ENCODE measurements around the gene ARHGEF17.

The ARHGEF17 gene

DNA sequence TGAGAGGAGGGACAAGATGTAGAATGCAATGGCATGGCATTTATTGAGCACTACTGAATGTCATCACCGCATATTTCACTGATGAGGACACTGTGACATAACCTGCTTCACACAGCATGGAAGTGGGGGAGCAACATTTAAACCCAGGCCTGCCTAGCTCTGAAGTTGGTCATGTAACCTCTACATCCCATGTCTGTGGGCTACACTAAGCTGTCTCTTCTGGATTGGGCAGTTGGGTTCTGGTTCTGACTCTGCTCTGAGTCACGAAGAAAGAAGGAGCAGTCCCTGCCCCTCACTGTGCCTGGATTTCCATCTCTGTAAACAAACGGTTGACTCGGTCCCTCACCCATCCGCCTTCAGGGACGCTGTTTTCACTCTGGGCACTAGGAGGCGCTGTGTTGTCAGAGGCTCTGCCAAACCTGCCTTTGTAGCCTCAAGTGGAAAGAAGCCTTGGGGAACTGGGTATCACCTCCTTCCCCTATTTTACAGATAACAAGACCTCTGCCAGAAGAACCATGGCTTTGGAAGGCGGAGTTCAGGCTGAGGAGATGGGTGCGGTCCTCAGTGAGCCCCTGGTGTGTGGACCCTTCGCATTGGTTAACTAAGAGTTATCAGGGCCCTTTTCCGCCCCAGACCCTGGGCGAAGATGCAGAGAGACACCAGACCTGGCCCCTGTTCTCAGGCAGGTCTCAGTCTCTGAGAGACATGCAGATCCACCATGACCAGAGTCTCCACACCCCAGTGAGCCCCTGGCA is 12.7 kb upstream of the ARHGEF17 start:
- peak; percentile 34 for DNase-seq

DNA sequence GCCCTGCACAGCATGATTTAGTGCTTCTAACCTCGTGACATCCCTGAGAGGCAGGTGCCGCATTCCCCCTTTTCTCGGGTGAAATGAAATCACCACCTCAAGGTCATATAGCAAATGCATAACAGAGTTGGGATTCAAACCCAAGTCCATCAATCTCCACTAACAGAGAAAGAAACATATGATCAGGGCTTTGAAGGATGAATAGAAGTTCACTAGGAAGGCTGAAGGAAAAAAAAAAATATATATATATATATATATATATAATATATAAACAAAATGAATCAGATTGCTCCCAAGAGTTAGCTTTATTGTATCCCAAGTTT is 12.1 kb upstream of the ARHGEF17 start:
- no peak for DNase-seq

DNA sequence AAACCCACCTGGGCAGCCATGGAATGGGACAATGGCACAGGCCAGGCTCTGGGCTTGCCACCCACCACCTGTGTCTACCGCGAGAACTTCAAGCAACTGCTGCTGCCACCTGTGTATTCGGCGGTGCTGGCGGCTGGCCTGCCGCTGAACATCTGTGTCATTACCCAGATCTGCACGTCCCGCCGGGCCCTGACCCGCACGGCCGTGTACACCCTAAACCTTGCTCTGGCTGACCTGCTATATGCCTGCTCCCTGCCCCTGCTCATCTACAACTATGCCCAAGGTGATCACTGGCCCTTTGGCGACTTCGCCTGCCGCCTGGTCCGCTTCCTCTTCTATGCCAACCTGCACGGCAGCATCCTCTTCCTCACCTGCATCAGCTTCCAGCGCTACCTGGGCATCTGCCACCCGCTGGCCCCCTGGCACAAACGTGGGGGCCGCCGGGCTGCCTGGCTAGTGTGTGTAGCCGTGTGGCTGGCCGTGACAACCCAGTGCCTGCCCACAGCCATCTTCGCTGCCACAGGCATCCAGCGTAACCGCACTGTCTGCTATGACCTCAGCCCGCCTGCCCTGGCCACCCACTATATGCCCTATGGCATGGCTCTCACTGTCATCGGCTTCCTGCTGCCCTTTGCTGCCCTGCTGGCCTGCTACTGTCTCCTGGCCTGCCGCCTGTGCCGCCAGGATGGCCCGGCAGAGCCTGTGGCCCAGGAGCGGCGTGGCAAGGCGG is 11.4 kb upstream of the ARHGEF17 start:
- no peak for DNase-seq

DNA sequence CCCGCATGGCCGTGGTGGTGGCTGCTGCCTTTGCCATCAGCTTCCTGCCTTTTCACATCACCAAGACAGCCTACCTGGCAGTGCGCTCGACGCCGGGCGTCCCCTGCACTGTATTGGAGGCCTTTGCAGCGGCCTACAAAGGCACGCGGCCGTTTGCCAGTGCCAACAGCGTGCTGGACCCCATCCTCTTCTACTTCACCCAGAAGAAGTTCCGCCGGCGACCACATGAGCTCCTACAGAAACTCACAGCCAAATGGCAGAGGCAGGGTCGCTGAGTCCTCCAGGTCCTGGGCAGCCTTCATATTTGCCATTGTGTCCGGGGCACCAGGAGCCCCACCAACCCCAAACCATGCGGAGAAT is 10.9 kb upstream of the ARHGEF17 start:
- DNase-seq: no peak

DNA sequence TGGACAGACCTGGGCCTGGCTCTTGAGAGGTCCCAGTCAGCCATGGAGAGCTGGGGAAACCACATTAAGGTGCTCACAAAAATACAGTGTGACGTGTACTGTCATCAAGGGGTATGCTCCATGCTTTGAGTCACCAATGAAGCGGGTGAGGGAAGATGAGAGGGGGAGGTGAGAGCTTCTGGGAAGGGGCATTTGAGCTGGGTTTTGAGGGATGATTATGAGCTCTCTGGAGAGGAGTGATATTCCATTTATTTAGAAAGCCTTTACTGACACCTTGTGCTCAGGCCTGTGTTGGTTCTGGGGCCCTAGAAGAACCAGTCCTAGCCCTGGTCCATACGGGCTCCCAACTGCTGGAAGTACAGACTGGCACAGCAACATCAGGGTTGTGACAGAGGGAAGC is 10.4 kb upstream of the ARHGEF17 start:
- no peak for DNase-seq

DNA sequence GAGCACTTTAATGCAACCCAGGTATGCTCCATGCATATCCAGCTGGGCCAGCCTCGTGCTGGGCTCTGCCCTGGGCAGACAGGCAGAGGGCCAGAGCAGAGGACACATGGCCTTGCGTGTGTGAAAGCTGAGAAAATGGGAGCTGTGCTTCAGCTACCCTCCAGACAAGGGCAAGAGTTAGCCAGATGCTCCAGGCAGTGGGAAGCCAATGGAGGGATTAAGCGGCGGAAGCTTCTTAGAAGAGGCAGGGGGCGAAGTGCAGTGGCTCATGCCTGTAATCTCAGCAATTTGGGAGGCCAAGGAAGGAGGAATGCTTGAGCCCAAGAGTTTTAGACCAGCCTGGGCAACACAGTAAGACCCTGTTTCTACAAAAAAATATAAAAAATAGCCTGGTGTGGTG is 9.8 kb upstream of the ARHGEF17 start:
- no peak for DNase-seq

DNA sequence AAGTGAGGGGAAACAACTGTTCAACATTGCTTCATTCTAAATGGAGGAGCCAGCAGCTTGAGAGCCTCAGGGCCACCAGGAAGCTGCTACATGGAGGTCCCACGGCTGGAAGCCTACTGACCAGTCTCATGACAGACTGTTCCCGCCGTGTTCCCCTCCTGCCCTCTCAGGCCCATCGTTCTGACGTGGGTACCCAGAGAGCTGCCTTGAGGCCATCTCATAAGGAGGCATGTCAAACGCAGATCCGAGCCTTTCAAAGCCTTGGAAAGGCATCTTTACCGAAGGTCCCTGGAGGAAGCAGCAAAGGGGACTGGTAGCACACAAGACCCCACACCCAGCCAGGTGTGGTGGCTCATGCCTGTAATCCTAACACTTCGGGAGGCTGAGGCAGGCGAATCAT is 8.3 kb upstream of the ARHGEF17 start:
- no peak for DNase-seq

DNA sequence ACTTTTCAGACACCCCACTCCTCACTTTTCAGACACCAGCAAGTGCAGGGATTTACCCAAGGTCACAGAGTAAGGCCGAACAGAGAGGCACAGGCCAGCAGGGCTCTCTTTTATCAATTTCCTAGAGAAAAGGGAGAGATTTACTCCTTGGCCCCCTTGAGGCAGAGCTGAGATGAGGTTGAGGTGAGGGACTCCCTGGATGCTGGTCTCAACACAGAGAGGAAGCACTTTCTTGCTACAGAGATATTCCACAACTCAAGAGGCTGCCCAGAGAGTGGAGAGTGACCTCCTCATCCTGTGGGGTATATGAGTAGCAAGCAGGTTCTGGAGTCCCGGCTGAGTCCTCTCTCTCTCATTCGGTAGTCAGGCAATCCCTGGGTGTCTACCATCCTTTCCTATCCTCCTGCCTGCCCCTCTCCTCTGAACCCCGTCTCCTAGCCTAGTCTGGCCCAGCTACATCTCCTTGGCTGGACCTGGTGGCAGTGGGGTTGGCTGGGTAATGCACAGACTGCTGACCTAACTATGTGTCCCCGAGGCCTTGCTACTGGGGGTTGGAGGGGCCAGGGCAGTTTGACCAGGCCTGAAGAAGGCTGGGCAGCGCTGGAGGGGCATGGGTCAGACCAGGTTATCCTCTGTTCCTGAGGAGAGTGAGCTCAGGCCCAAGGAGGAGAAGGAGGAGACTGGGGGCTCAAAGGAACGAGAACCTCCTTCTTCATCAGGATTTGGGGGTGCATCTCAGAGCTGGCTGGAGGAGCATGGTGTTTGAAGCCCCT is 1.8 kb upstream of the ARHGEF17 start:
- no peak for DNase-seq

DNA sequence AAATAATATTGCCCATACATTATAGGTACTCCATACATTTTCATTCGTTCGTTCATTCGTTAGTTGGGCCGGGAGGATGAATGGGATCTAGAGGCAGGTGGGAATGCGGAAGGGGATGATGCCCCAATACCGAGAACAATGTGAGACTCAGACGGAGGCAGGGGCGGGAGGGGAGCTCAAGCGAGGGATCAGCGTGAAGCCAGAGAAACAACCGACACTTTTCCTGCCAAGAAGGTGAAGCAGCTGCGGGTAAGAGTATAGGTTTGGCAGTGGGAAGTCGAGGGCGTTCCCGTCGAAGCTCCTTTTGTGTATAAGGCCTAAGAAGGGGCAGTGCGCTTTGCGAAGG is 1.1 kb upstream of the ARHGEF17 start:
- no peak for DNase-seq

DNA sequence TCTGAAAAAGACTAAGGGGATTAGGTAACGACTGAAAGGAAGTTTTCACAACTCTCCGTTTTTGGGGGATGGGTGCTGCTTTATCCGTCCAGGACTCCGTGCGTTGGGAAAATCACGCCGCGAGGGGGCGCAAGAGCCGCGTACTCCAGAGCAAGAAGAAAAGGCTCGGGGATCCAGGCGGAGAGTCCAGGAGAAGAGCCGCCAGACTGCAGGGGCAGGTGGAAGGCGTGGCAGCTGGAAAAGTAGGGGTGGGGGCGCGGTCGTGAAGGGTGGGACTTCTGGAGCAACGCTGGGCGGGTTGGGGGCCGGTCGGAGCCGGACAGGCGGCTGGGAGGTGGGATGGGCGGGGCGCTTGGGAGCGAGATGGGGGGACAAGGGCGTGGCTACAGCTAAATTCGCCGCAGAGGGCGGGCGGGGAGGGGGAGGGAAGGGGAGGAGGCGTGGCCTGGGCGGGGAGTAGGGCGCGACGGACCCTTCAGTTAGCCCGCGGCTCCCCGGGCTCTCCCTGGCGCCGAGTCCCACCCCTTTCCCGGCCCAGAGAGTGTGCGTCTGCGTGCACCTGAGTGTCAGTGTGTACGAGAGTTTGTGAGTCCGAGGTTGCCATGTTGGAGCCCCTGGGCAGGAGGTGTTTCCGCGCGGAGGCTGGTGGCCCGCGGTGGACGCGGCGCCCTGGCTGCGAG is 613 bp upstream of the ARHGEF17 start:
- peak; percentile 92 for DNase-seq

DNA sequence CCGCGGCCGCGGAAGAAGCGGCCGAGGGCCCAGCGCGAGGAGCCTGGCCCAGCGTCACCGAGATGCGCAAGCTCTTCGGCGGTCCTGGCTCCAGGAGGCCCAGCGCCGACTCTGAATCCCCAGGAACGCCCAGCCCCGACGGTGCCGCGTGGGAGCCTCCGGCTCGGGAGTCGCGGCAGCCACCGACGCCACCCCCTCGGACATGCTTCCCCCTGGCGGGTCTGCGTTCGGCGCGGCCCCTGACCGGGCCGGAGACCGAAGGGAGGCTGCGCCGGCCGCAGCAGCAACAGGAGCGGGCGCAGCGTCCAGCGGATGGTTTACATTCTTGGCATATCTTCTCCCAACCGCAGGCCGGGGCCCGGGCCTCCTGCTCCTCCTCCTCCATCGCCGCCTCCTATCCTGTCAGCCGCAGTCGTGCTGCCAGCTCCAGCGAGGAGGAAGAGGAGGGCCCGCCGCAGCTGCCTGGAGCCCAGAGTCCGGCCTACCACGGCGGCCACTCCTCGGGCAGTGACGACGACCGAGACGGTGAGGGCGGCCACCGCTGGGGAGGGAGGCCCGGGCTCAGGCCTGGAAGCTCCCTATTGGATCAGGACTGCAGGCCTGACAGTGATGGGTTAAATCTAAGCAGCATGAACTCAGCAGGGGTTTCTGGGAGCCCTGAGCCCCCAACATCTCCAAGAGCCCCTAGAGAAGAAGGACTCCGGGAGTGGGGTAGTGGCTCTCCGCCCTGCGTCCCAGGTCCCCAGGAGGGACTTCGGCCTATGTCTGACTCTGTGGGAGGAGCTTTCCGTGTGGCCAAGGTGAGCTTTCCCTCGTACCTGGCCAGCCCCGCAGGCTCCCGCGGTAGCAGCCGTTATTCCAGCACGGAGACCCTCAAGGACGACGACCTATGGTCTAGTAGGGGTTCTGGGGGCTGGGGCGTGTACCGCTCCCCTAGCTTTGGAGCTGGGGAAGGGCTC is 1.2 kb downstream of the ARHGEF17 start:
- no peak for DNase-seq

DNA sequence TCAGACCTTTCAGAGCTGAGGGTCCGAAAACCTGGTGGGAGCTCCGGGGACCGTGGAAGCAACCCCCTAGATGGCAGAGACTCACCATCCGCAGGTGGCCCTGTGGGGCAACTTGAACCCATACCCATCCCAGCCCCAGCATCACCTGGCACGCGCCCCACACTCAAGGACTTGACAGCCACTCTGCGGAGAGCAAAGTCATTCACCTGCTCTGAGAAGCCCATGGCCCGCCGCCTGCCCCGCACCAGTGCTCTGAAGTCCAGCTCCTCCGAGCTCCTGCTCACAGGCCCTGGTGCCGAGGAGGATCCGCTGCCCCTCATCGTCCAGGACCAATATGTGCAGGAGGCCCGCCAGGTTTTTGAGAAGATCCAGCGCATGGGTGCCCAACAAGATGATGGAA is 2.0 kb downstream of the ARHGEF17 start:
- DNase-seq: no peak

DNA sequence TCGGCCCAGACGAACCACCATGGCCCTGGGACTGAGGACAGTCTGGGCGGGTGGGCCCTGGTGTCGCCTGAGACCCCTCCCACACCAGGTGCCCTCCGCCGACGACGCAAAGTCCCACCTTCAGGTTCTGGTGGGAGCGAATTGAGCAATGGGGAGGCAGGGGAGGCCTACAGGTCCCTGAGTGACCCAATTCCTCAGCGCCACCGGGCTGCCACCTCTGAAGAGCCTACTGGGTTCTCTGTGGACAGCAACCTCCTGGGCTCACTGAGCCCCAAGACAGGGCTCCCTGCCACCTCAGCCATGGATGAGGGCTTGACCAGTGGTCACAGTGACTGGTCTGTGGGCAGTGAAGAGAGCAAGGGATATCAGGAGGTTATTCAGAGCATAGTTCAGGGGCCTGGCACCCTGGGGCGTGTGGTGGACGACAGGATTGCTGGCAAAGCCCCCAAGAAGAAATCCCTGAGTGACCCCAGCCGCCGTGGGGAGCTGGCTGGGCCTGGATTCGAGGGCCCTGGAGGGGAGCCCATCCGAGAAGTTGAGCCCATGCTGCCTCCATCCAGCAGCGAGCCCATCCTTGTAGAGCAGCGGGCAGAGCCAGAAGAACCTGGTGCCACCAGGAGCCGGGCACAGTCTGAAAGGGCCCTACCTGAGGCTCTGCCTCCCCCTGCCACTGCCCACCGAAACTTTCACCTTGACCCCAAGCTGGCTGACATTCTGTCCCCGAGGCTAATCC is 2.8 kb downstream of the ARHGEF17 start:
- DNase-seq: no peak

DNA sequence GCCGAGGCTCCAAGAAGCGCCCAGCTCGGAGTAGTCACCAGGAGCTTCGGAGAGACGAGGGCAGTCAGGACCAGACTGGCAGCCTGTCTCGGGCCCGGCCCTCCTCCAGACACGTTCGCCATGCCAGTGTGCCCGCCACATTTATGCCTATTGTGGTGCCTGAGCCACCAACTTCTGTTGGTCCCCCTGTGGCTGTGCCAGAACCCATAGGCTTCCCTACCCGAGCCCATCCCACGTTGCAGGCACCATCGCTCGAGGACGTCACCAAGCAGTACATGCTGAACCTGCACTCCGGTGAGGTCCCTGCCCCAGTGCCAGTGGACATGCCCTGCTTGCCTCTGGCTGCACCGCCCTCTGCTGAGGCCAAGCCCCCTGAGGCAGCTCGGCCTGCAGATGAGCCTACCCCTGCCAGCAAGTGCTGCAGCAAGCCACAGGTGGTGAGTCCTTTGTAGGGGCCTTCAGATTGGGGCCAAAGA is 3.4 kb downstream of the ARHGEF17 start:
- DNase-seq: no peak

DNA sequence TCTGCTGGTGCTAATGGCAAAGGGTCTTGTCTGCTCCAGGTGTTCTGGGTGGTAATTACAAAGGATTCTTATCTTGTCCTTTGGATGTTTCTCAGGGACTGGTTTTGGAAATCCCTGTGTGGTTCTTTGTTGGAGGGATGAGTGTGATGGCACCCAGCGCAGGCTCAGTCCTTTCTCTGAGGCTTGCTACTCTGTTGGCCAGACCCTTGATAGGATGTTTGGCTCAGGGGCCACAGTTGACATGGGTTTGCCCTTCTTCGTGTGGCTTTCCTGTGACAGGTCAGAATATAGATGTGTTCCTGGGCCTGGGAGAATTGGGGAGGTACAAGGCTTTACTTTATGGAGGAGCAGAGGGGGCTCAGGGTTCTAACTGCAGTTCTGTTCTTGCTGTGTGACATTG is 4.0 kb downstream of the ARHGEF17 start:
- DNase-seq: no peak

DNA sequence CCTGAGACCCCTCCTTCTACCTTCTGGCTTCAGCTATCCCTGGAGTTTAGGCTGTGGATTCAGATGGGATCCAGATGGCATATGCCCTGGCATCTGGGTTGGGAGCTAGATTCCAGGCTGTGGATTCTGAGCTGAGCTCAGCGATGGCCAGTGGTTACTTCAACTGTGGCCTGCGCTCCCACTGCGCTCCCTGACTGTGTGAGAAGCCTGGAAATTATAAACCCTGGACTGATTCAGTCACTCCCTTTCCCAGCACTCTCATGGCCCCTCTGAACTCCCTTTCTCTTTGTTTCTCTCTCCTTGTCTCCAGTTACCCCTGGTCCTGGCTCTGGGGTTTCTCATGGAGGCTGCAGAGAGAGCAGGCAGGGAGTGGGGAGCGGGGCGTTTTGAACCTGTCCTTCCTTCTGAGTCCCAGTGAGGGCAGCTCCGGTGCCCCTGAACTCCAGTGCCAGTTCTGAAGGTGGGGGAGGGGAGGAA is 4.8 kb downstream of the ARHGEF17 start:
- DNase-seq: no peak

DNA sequence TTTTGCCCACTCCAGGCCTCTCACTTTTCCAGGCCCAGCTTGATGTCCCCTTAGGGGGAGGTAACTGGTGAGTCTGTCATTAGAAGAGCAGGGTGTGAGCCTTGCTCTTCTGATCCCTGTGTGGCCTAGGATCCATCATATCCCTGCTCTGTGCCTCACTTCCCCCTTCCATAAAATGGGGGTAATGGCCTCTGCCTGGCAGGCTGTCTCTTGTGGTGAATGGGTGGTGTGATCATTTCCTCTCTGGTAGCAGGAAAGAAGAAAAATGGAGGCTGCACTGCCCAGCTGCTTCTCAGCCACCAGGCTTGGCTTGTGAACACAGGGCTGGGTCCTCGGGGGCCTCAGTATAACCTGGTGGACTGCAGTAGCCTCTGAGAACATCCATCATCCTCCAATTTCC is 5.6 kb downstream of the ARHGEF17 start:
- no peak for DNase-seq

DNA sequence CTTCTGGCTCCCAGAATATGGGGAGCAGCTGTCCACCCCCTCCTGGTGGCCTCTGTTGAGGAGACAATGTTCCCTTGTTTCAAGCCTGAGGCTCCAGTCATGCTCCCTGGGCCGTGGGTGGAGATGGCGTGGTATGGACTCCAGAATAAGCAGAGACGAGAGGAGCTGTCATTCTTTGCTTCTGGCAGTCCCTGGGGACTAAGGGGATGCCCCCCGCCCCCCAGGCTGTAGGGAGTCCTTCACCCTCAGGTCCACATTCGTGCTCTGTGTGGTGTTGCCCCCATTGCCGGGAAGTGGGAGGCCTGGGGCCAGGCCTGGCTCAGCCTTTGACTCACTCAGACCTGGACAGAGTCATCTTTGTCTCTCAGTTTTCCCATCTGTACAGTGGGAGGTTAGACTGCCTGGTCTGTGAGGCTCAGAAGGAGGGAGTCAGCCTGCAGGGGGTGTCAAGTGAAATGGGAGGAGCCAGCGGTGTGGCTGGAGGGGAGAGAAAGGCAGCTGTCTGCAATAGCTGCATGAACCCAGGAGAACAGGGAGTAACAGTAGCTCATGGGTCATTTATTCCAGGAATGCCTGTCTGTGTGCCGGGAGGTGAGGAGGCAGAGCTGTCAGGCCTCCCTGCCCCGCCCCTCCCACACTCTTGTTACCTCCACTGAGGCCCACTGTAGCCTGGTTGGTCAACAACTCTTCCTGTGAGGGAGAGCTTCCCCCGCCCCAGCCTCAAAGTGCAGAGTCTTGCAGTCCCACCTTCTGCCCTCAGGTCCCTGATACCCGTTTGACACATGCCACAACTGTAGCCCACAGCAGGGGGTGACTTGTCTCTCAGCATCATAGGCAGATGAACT is 6.3 kb downstream of the ARHGEF17 start:
- DNase-seq: no peak

DNA sequence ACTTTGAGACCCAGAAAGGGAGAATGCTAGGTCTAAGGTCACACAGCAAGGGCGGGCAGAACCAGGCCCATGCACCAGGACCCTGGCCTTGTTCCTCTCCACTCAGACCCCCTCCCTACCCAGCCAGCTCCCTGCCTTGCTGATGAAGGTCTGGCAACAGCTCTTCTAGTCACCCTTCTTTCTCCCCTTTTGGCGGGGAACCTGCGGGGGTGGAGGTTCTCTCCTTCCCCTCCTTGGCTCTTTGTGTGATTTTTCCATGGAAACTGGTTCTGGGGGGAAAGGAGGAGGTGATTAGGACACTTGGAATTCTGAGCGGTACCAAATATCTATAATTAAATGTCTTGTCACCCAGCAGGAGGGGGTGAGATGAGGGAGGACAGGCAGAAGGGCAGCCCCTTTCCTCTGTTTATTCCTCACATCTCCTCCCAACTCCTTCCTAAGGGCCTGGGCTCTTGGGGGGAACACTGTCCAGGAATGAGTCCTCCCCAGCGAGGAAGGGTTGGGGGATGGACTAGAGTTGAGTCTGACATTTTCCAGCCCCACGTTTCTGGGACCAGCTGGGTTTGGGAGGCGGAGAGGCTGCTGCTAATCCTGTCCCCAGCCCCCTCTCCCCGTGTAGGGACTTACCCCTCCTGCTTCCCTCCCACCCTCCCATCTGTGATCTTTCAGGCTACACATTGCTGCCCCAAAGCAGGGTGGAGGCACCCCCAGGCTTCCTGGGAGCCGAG is 7.4 kb downstream of the ARHGEF17 start:
- no peak for DNase-seq

DNA sequence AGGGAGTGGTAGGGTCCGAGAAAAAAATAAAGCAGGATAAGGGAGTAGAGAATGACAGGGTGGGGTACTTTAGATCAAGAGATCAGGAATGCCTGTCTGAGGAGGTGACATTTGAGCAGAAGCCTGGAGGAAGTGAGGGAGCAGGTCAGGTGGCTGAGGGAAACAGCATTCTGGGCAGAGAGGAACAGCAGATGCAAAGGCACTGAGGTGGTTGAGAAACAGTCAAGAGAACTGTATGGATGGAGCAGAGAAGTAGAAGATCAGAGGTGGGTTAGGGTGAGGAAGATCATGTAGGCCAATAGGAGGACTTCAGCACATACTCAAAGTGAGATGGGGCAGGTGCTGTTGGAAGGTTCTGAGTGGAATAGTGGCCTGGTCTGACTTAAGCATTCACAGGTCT is 8.3 kb downstream of the ARHGEF17 start:
- DNase-seq: no peak
